ENCODE data around the gene RNF215. TPM values are rescaled to one million over a fixed set of nuclear protein-coding genes. Genes with fewer than 3 reads are reported as not detected.
A peak's percentile ranks its signal among the peaks of the same experiment; 100 is the strongest.
"Not testable (repeated sequence)": the region's sequence is repeated elsewhere in the genome, so short reads cannot be mapped to it uniquely, and the experiment has no call there.

Gene RNF215
- total RNA-seq, 1 donor from 2014 or later: 11.3 TPM

DNA sequence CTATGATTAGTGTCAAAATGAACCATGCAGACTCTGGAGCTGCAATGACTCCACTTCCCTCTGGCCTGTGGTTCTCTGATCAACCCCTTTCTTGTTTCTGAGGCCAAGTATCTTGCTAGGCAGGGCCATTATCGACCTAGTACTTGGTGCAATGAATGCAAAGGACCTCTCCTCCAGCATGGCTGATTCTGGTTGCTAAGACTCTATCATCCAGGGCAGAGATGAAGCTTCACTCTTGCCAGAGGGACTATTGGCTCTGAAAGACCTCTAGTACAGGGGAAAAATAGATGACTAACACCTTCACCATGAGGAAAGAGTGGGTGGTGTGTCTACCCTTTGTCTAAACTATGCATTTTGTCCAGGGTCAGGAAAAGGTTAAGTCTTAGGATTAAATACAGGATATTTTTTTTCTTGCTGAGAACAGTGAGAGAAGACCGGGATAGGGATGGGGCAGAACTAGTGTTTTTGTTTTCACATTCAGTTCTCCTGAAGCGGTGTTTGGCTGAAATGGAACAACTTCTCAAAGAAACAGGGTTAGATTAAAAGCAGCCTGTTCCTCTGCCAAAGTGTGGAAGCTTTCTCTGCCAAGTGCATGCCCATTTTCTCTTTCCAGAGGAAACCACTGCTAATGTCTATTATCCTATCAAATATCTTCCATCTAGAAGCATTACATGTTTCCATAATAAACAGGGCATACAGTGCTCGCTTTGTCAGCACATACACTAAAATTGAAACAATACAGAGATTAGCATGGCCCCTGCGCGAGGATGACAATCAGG, 33.3 kb upstream of the RNF215 start:
- DNase-seq: no peak

DNA sequence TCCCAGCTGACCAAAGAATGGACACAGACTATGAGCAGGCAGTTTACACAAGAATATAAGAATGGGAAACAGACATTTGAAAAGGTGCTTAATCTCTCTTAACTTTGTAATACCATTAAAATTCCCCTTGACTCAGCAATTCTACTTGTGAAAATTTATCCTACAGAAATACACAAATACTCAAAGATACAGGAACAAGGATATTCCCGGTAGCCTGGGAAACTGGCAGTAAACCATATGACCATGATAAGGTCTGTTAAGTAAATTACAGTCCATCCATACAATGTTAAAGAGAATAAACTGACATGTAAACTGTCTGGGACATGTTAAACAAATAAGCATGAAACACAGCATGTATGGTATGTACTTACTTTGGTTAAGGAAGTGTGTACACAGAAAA, 29.6 kb upstream of the RNF215 start:
- DNase-seq: no peak

DNA sequence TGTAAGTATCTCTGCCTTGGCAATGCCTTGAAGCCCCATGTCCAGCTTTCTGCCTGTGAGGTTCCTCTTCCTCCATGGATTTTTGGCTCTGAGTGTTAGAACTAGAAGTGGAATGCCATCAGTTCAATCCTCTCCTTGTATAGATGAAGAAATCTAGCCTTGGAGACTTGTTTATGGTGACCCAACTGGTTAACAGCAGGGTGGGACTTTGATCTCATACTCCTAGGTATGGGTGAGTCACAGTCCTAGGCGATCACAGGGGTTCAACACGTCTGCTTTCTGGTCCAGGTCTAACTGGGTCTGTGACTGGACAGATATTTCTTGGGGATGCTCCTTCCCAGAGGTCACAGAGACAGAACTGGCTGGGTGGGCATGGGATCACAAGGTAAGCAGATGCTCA, 29.2 kb upstream of the RNF215 start:
- DNase-seq: no peak

DNA sequence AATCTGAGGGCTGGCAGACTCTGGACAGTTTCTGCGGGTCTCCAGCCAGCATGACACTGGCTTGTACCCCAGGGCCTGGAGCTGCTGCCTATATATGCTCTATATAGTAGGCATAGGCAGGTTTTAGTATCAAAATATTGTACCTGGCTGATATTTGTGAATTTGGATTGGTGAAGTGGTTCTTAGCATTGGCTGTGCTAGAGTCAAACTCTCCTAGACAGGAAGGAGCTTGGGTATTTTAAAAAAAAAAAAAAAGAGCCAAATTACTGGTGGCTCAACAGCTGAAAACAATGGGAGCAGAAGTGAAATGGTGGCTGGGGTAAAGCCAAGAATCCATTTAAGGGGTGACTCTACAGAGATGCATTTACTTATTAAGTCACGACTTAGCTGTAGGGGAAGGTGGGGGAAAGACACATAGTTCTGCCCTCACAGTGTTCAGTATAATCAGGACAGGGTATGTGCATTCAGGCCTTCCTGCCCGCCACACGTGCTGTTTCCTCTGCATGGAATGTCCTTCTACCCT, 27.4 kb upstream of the RNF215 start:
- DNase-seq: no peak

DNA sequence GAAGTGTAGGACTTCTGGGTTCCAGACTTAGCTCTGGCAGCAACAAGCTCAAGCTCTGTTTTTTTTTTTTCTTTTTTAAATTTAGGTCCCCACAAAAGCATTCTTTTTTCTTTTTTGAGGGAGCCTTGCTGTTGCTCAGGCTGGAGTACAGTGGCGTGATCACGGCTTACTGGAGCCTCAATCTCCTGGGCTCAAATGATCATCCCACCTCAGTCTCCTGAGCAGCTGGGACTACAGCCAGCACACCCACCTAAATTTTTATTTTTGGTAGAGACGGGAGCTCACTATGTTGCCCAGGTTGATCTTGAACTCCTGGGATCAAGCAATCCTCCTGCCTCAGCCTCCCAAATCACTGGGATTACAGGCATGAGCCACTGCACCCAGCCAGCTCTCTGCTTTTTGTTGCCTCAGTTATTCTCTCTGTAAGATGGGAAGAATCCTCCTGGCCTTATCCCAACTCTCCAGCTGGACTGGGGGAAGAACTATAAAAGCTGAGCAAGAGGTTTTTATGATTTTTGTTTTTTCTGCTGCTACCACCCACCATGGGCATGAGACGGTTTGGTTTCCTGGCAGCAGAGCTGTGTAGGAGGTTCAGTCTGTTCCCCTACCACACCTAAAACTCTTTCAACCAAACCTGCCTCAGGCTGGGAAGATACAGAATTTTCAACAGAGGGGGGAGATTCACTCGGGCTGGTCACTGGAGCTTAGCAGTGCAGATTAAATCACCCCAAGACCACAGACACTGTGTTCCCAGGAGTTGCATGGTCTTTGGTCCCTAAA, 26.7 kb upstream of the RNF215 start:
- DNase-seq: no peak

DNA sequence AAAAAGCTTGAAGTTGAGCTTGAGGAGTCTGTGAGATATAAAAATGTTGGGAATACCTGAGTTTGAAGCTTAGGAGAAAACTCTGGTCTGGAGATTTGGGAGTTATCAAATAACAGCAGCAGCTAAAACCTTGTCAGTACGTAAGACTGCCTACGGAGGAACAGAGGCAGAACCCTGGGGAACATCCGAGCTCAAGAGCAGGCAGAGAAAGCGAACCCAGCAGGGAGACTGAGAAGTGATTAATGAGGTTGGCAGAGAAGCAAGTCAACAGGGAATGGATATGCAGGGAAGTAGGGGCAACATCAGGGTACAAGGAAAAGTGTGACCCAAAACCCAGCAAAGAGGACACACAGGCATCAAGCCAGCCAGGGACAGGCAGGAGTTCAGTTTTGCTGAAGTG, 25.8 kb upstream of the RNF215 start:
- DNase-seq: no peak

DNA sequence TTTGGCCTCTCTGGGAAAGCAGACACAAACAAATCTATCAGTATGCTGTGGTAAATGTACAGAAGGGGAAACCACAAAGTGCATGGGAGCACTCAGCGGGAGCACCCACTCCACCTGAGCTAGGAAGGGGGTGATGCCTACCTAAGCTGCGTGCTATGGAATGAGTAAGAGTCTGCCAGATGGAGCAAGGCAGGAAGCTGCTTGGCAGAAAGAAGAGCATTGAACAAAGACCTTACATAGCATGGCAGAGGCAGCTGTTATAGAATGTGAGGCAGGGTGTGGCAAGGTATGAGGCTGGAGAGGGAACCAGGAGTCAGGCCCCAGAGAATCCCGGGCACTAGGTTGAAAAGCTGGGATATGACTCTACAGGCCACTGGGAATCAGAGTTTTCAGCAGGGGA, 24.6 kb upstream of the RNF215 start:
- DNase-seq: no peak

DNA sequence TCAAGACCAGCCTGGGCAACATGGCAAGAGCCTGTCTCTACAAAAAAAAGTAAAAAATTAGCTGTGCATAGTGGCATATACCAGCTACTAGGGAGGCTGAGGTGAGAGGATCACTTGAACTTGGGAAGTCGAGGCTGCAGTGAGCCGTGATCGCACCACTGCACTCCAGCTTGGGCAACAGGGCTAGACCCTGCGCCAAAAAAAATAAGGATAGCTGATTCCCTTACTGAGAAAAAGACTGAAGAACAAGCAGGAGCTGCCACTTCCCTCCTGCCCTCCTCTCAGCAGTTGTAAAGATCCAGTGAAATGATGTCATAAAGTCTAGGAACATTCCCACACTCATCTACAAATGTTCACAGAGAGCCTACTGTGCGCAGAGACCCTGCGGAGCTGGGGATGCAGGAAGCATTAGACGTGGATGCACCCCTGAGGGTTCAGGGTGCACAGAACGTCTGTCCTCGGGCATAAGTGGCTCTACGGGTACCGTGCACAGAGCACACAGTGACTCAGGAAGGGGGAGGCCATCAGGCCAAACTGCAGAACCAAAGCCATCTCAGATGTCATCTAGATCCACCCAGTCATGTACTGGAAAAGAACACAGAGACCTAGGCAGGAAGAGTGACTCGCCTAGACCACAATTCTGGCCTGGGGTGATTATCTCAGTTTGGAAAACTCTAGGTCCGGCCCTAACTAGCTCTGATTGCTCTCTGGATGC, 21.3 kb upstream of the RNF215 start:
- no peak for DNase-seq

DNA sequence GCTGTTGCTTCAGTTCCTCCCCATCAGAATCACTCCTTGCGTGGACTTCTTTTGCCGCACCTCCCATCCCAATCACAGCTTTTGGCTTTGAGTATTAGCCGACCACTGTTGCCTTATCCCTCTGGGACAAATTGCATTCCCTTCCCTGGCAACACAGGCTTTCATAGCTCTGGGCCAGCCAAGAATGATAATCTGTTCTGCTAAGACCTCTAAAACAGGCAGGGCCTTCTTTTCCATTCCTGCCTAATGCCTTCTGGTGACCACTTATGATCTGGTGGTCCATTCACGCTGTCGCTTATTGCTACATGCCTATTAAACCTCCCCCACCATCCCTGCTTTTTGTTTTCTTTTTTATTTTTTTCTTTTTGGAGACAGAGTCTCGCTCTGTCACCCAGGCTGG, 19.2 kb upstream of the RNF215 start:
- no peak for DNase-seq

DNA sequence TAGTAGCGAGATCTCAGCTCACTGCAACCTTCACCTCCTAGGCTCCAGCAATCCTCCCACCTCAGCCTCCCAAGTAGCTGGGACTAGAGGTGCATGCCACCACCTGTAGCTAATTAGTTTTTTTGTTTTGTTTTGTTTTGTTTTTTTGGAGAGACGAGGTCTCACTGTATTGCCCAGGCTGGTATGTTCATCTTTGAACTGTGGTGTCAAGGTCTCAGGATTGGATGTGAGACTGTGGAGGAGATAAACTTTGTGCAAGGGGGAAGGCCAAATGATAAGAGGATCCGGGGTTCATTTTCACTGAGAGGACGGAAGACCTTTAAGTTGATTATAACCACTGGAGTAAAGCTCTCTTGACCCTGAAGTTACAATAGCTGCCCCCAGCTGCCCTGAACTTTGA, 18.5 kb upstream of the RNF215 start:
- no peak for DNase-seq

DNA sequence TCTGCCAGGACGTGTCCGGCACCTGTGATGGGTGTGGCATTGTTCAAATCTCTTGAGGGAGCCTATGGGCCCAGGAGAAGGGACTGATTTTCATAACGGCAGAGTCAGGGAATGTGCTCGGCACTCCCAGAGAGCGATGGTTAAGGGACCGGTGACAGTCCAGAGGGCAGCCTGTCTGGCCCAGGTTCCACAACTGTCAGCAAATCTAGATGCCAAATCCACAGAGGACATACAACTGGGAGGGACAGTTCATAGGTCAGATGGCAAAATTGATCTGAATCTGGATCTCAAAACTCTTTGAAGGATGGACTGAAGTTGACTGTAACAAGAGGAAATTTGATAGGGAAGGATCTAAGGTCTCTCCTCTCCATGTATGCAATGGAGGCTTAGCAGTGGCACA, 17.1 kb upstream of the RNF215 start:
- no peak for DNase-seq

DNA sequence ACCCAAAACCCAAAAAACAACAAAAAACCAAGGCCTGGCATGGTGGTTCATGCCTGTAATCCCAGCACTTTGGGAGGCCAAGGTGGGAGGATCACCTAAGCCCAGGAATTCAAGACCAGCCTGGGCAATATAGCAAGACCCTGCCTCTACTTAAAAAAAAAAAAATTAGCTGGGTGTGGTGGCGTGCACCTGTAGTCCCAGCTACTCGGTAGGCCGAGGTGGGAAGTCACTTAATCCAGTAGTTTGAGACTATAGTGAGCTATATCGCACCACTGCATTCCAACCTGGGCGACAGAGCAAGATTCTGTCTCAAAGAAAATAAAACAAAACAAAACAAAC, 15.5 kb upstream of the RNF215 start:
- not testable (repeated sequence) for DNase-seq

DNA sequence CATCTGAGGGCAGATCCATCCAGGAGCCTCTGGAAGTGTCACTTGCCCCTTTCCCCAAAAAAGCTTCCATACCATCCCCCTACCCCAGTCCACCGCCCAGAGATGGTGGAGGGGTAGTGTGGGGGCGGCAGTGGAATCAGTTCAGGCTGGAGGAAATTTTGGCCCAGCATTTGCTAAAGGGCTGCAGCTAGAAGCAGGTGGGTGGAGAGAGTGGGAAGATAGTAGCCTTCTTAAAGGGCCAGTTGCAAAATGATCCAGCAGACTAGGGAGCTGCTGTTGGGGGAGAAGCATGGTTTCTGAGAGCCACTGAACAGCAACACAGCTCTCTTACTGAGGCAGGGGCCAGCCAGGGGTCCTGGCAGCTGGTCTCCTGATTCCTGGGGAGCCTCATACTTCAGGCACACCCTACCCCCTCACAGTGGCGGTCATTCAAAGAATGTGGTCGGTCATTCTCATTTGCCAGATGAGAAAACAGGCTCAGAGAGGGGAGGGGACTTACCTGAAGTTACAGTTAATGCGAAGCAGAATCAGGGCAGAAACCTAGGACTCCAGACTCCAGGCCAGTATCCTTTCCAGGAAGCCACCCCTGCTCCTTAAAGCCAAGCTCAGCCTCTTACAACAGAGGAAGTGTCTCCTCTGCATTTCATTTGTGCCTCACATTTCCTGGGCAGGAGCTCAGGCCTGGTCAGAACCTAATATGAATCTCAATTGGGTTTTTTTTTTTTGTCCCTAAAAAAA, 15.0 kb upstream of the RNF215 start:
- DNase-seq: peak; percentile 16

DNA sequence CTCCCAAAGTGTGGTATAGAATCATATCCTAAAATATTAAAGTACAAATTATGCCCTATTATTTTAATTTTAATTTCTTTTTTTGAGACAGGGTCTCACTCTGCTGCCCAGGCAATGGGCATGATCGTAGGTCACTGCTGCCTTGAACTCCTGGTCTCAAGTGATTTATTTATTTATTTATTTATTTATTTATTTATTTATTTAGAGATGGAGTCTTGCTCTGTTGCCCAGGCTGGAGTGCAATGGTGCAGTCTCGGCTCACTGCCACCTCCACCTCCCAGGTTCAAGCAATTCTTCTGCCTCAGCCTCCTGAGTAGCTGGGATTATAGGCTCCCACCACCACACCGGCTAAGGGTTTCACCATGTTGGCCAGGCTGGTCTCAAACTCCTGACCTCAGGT, 13.8 kb upstream of the RNF215 start:
- not testable (repeated sequence) for DNase-seq

DNA sequence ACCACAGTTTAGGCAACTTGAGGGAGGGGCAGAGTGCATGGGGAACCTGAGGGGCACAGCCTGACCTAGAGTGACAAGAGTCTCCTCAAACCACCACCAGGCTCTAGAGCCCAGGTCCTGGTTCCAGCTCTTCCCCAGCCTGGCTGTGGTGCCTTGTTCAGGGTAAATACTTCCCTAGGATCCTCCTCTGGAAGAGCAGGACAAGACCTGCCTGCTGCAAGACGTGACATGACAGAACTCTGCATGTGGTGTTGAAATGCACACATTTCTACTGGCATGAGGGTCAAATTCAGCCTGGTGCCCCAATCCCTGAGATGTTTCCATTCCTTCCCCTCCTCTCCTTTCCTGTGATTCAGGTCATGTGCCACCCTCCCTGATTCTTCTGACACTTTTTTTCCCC, 12.9 kb upstream of the RNF215 start:
- no peak for DNase-seq

DNA sequence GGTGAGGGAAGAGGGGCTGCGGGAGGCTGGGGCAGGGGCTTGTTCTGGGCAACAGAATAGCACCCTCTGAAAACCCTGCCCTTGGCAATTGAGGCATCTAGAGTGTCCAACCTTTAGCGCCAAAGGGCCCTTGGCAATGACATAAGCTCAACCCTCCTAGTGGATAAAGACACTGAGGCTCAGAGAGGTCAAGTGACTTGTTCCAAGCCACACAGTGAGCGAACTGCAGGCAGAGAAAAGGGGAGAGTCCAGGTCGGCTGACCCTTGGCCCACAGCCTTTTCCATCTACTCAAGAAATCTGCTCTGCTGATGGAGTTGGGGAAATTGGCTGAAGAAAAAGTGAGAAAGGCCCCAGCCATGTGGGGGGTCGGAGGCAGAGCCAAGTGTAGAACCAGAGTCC, 12.5 kb upstream of the RNF215 start:
- no peak for DNase-seq

DNA sequence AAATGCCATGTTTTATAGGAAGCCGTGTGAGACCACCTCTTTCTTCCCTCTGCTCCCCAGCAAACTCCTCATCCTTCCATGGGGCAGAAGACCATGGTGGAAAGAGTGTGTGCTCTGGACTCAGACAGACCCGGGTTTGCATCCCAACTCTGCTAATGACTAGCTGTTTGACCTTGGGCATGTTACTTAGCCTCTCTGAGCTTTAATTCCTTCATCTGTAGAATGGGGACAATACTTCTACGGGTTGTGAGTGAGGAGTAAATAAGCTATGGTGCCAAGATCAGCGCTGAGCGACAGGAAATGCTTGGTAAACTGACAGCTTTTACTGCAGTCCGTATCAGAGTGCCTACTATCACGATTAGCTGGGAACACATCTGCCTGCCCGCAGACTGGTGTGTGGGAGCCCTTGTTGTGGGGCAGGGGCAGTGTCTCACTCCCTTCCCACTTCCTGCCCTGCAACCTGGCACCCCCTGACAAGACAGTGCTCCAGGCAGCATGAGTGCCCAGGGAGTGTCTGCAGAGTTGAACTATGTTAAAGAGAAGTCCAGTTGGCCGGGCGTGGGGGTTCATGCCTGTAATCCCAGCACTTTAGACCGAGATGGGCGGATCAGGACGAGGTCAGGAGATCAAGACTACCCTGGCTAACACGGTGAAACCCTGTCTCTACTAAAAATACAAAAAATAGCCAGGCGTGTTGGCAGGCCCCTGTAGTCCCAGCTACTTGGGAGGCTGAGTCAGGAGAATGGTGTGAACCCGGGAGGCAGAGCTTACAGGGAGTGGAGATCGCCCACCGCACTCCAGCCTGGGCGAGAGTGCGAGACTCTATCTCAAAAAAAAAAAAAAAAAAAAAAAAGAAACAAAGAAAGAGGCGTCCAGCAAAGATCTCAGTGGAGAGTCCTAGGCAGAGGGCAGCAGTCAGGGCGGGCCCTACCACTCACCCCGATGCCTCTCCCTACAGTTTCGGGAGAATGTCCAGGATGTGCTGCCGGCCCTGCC, 11.8 kb upstream of the RNF215 start:
- no peak for DNase-seq

DNA sequence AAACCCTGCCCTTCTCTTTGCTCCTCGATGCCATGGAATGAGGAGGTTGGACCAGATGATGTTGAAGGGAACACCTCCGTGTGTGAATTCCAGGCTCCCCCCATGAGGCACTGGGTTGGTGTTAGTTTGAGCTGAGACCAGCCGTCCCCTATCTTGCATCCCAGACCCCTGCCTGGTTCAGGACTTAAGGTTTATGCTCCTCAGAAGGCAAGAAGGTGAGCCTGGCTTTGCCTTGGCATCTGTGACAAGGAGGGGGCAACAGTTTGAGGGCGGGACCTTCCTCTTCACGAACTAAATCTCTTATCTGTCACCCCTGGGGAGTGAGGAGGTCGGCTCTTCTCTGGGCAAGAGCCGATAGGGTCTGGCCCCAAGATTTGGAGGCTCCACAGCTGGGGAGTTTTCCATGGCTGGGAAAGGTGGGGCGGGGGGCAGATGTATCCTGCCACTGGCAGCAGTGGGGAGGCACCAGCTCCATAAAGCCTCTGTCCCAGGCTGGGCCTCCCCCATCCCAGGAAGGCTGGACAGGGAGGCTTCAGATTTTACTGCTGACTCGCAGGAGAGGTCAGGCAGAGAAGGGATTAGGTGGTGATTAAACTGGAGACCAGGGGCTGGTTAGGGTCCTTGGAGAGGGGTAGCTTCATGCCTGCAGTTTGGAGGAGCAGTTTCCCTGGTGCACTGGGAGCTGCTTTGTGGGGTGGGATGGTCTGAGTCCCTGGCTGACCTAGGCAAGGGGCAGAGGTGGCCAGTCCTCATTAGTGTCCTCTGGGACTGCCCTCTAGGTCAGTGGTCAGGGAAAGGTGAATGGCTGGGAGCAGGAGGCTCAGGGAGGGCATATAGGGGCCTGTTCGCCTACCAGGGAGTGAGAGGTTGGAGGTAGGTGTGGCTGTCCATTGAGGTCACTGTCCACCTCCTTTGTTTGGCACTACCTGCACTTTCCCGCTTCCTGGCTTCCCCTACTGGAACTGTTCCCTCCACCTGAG, 10.7 kb upstream of the RNF215 start:
- no peak for DNase-seq

DNA sequence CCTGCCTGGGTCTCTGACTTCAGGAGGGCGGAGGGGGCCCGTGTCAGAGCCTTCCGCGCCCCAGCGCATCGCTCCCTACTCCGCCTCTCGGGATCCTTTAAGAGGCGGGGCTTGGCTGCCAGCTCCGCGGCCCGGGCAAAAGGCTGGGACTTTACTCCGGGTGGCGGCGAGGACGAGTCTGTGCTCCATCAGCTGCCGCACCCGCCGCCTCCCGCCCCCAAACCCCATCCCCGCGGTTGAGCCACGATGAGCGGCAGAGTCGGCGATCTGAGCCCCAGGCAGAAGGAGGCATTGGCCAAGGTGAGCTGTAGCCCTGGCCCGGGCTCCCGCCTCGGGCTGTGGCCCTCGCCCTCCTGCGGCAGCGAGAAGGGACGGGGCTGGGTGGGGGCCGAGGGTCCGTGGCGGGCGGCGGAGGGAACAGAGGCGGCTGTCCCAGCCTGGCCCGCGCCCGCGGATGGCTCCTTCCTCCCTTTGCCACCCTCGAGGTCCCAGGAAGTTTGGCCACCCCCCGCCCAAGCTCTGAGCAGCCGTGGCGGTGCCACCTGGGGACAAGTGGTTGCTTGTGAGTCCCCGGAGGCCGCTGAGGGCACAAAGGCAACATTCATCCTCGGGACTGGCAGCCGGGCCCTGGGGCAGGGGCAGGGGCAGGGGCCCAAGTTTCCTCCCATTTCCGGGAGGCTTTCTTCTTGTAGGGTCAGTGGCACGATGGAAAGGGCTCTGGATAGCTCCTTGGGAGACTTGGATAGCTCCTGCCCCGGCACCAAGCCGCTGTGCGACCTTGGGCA, 9.9 kb upstream of the RNF215 start, which contains the start of gene SEC14L2:
Gene SEC14L2, plus strand, starts transcription at position 148 of the 785 bp plus-strand sequence. Its CDS starts 99 bp downstream, at position 247.
- DNase-seq: peak; percentile 66
